GM18498 (cell line): Measurements from ENCODE around the gene CP.
"Not testable (repeated sequence)": the region's sequence is repeated elsewhere in the genome, so short reads cannot be mapped to it uniquely, and the experiment has no call there.

Experiments
- ATAC-seq: cut with Tn5 transposase; IDR thresholded peaks from one replicate; pipeline ENCODE4 v1.9.1; 2021; ENCODE audit warnings: mild to moderate bottlenecking, moderate library complexity; ENCODE audit not compliant: unreplicated experiment

The CP gene

GRCh38 chr3:149231871-149232270, 10.2 kb upstream of the CP start:
- ATAC-seq, result no peak

- no peak for ATAC-seq
Observed at GRCh38 chr3:149227591-149228268, 6.1 kb upstream of the CP start.

- ATAC-seq, result no peak
Observed at GRCh38 chr3:149226776-149227175, 5.1 kb upstream of the CP start.

DNA sequence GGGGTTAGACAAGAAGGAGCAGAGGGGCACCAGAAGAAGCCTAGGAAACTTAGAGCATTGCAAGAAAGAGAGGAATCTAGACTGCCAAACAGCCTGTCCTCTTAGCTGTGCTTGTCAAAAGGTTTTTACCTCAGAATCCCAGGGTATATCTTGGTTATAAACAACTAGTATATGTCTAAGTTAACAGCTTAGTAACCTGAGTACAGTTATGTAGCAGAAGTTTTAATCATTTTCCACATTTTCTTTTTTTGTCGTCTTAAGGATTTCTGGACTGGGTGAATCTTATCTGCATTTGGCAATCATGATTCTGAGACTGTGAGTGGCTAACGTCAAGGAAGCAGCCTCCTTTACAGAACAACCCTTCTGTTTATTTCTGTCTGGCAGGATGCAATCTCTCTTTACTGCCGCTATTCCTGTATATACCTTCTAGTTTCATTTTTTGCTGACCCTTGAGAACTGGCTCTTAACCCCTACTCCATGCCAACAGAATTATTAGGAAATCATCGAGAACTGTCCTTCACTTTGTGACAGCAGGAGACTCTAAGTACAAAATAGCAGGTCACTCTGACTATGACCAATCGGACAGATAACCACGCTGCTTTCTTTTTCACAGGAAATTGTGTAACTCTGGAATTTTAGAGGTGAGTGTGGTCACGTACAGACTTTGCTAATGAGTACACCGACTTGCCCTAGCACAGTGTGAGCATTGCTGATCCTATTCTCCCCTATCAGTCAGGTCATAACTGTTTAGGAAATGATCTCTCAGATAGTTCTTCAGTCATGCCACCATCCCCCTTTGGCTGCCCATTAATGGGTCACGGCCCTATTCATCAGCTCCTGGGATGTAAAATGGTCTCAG, 3.3 kb upstream of the CP start:
- ATAC-seq, result peak; percentile 93

DNA sequence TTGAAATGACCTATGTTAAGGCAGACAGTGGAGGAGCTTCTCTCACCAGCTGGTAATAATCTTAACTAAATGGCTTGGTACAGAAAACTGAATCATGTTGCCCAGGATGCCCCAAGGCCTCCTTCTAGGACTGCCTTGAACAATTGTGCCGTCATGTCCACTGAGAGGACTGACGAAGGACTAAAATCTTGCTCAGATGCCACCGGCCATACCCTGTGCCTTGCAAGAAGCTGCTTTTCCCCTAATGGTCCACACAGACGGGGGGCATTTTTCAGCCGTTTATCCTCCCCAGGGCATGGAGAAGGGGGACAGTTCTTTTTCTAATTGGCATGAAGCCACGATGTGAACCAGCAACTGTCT, 1.8 kb upstream of the CP start:
- ATAC-seq, result no peak

DNA sequence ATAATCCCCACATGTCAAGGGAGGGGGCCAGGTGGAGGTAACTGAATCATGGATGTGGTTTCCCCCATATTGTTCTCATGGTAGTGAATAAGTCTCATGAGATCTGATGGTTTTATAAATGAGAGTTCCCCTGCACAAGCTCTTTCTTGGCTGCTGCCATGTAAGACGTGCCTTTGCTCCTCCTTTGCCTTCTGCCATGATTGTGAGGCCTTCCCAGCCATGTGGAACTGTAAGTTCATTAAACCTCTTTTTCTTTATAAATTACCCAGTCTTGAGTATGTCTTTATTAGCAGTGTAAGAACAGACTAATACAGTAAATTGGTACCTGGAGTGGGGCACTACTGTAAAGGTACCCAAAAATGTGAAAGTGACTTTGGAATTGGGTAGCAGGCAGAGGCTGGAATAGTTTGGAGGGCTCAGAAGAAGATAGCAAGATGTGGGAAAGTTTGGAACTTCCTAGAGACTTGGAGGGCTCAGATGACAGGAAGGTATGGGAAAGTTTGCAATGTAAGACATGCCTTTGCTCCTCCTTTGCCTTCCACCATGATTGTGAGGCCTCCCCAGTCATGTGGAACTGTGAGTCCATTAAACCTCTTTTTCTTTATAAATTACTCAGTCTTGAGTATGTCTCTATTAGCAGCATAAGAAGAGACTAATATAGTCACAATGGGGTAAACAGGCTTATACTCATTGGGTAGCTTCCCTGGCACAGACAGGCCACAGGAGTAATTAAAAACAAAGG, 2.1 kb downstream of the CP start:
- ATAC-seq, result not testable (repeated sequence)

- ATAC-seq, result no peak
Observed at GRCh38 chr3:149217347-149217746, 4.3 kb downstream of the CP start.

- no peak for ATAC-seq
Observed at GRCh38 chr3:149216193-149216869, 5.3 kb downstream of the CP start.

- ATAC-seq, result no peak
Observed at GRCh38 chr3:149215515-149215914, 6.1 kb downstream of the CP start.

GRCh38 chr3:149214702-149215101, 6.9 kb downstream of the CP start:
- no peak for ATAC-seq

GRCh38 chr3:149212386-149212785, 9.2 kb downstream of the CP start:
- ATAC-seq, result no peak

- ATAC-seq, result no peak
Observed at GRCh38 chr3:149209431-149209830, 12.2 kb downstream of the CP start.

DNA sequence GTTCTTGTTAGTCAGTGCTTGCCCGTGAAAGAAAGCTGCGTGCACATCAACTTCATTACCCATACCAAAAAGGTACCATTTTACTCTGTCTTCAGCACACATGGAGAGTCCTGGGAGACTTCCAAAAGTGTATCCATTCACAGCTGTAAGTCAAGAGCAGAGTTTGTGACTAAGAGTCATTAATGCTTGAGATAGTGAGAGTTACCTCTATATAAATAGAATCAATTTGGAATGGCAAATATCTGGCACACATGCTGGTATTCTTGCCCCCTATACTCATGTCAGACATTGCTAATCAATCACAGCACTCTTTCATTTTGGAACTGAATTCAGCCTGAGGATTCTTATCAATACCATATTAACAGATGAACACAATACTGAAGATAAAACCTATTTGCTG, 14.2 kb downstream of the CP start:
- ATAC-seq, result no peak

DNA sequence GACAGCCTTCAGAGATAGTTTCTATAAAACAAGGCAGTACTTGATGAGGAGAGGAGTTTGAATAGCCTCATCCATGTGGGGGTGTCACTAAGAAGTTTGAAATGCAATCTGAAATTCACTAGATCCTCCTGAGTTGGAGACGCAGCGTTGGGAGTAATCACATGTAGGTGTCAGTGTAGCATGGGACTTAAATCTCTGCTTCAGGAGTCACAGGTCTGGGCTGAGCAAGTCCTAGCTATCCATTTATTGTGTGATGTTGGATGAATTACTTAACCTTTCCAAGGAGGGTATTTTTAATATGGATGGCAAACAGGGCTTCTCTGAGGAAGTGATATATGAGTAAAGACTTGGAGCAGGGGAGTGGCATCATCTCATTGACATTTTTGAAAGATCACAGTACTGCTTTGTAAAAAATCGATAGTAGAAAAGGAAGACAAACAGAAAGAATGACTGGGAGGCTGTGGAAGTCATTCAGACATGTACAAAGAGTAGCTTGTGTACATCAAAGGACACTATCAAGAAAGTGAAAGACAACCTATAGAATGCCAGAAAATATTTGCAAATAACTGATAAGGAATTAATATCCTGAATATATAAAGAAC, 17.1 kb downstream of the CP start:
- ATAC-seq, result no peak

- peak; percentile 98 for ATAC-seq
Observed at GRCh38 chr3:149203758-149204157, 17.9 kb downstream of the CP start.

- ATAC-seq, result no peak
Observed at GRCh38 chr3:149199474-149199873, 22.2 kb downstream of the CP start.

- no peak for ATAC-seq
Observed at GRCh38 chr3:149198611-149199010, 23.0 kb downstream of the CP start.

- ATAC-seq, result no peak
Observed at GRCh38 chr3:149197669-149198068, 24.0 kb downstream of the CP start.

GRCh38 chr3:149196805-149197592, 24.6 kb downstream of the CP start:
- not testable (repeated sequence) for ATAC-seq

DNA sequence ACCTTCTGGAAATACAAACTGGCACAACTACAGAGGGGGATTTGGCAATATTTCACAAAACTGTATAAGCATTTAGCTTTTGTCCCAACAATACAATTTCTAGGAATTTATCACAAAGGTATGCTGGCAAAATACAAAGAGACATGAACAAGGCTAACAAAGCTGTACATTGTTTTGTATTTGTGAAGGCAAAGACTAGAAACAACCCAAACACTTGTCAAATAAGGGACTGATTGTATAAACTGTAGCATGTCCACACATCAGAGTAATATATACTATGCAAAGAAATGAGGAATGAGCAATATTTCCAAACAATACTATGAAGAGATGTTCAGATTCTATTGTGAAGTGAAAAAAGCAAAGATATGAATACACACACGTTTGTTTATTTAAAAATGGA, 26.4 kb downstream of the CP start:
- ATAC-seq, result no peak
